ENCODE measurements around the gene COL24A1. TPM values are rescaled to one million over a fixed set of nuclear protein-coding genes. Genes with fewer than 3 reads are reported as not detected.

The COL24A1 gene
- total RNA-seq, 4 donors from 2014 or later = 1.2 to 4.7 (median 3.3) TPM

GRCh38 chr1:85947186-85947585 lies 209.4 kb downstream of the COL24A1 start:
- no peak for ATAC-seq
- H3K27me3 ChIP-seq = no peaks in the 10 kb centered on the region
- no peaks in the 10 kb centered on the region for H3K9me3 ChIP-seq
- 100% methylated on average over 2 of the region's 2 CpGs for WGBS, 2 donors (ENCODE audit: low coverage in 1 of 2)
- H3K36me3 ChIP-seq = no peaks in the 10 kb centered on the region
- no peak for TF ChIP-seq POLR2A (IDR thresholded peaks at IDR 0.05)
- TF ChIP-seq EP300 (IDR thresholded peaks at IDR 0.05) = no peak
- TF ChIP-seq CTCF (IDR thresholded peaks at IDR 0.05) = no peak
- no peak overlapping the region for H3K27ac ChIP-seq
- H3K4me1 ChIP-seq = no peaks in the 10 kb centered on the region
- H3K4me3 ChIP-seq = no peak overlapping the region

GRCh38 chr1:85943945-85944344 lies 212.6 kb downstream of the COL24A1 start:
- 85 to 93% methylated on average over 1 of the region's 1 CpG for WGBS, 2 donors (ENCODE audit: low coverage in 1 of 2)
- H3K27me3 ChIP-seq = no peaks in the 10 kb centered on the region

GRCh38 chr1:85943526-85943925 lies 213.0 kb downstream of the COL24A1 start:
- no peaks in the 10 kb centered on the region for H3K4me1 ChIP-seq
- H3K27me3 ChIP-seq = no peaks in the 10 kb centered on the region
- WGBS, 2 donors (ENCODE audit: low coverage in 1 of 2) = 91 to 96% methylated on average over 4 of the region's 4 CpGs
- no peaks in the 10 kb centered on the region for H3K9me3 ChIP-seq
- H3K27ac ChIP-seq = no peak overlapping the region
- H3K36me3 ChIP-seq = no peaks in the 10 kb centered on the region
- no peak for ATAC-seq
- TF ChIP-seq POLR2A (IDR thresholded peaks at IDR 0.05) (no peak), POLR2AphosphoS5 (IDR thresholded peaks at IDR 0.05) (no peak), CTCF (IDR thresholded peaks at IDR 0.05) (no peak), EP300 (IDR thresholded peaks at IDR 0.05) (no peak)
- H3K4me3 ChIP-seq = no peak overlapping the region

More at GRCh38 chr1:85943945-85944344, 212.6 kb downstream of the COL24A1 start:
- H3K27ac ChIP-seq = no peak overlapping the region
- ATAC-seq = no peak
- no peaks in the 10 kb centered on the region for H3K4me1 ChIP-seq
- H3K36me3 ChIP-seq = no peaks in the 10 kb centered on the region
- no peak overlapping the region for H3K4me3 ChIP-seq
- TF ChIP-seq POLR2A (IDR thresholded peaks at IDR 0.05) = no peak
- no peak for TF ChIP-seq EP300 (IDR thresholded peaks at IDR 0.05)
- TF ChIP-seq CTCF (IDR thresholded peaks at IDR 0.05) = no peak
- no peak for TF ChIP-seq POLR2AphosphoS5 (IDR thresholded peaks at IDR 0.05)
- no peaks in the 10 kb centered on the region for H3K9me3 ChIP-seq

DNA sequence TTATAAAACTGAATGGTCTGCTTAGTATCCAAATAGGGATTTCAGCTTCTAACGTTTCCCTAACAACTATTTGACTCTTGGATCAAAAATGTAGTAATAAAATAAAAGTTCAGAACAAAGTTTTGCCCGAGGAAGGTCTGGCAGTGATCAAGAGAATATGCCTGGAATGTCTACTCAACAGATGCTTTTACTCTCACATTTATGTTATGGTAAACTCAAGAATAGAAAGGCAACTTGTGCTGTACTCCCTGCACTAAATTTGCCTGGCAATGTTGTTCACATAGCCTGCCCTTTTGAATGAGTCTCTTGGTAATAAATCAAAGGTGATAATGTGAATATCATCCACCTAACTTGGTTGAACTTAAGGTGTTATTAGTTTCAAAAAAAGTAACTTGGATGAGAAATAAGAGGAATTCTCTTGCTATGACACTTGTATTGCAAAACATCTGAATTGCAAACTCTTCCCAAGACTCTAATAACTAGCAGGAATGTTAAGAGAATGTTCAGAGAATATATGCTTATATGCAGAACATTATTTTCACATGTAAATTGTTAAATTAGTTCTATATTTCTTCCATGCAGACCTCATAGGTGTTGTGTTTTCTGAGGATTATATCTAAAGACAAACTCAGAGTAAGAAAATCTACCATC lies 215.8 kb downstream of the COL24A1 start:
- TF ChIP-seq POLR2A (IDR thresholded peaks at IDR 0.05) (no peak), CTCF (IDR thresholded peaks at IDR 0.05) (no peak), EP300 (IDR thresholded peaks at IDR 0.05) (no peak), POLR2AphosphoS5 (IDR thresholded peaks at IDR 0.05) (no peak)
- ATAC-seq = no peak
- Histone ChIP-seq H3K9me3 (no peaks in the 10 kb centered on the region), H3K4me1 (peaks cover 0 to 4% (median 0%) of the 10 kb centered on the region in 3 donors), H3K27me3 (no peaks in the 10 kb centered on the region), H3K27ac (no peak overlapping the region), H3K36me3 (no peaks in the 10 kb centered on the region), H3K4me3 (no peak overlapping the region)
- 3 to 4% methylated on average over 2 of the region's 2 CpGs for WGBS, 2 donors (ENCODE audit: low coverage in 1 of 2)

GRCh38 chr1:85938829-85939228 lies 217.7 kb downstream of the COL24A1 start:
- no peak overlapping the region for H3K4me3 ChIP-seq
- H3K4me1 ChIP-seq = peaks cover 0 to 9% (median 0%) of the 10 kb centered on the region in 3 donors
- no peaks in the 10 kb centered on the region for H3K36me3 ChIP-seq
- no peak overlapping the region for H3K27ac ChIP-seq
- no peaks in the 10 kb centered on the region for H3K9me3 ChIP-seq
- H3K27me3 ChIP-seq = no peaks in the 10 kb centered on the region
- no peak for ATAC-seq
- no peak for TF ChIP-seq POLR2A (IDR thresholded peaks at IDR 0.05)
- TF ChIP-seq POLR2AphosphoS5 (IDR thresholded peaks at IDR 0.05) = no peak
- TF ChIP-seq CTCF (IDR thresholded peaks at IDR 0.05) = no peak
- TF ChIP-seq EP300 (IDR thresholded peaks at IDR 0.05) = no peak
- WGBS, 2 donors (ENCODE audit: low coverage in 1 of 2) = 92 to 96% methylated on average over 3 to 4 of the region's 4 CpGs
